Mesendoderm (in vitro differentiated cells): ENCODE measurements around the gene PHOSPHO2.
A peak's percentile ranks its signal among the peaks of the same experiment; 100 is the strongest.

Experiments
- DNase-seq: peaks from one replicate; pipeline ENCODE4 v3.0.0; 2013
- H2AK5ac ChIP-seq: 2 replicates; pipeline ENCODE4 v1.6.1; 2013; ENCODE audit warnings: low read length, inconsistent platforms
- H2BK120ac ChIP-seq: 2 replicates; pipeline ENCODE4 v1.6.1; 2013; ENCODE audit warnings: low read depth, mild to moderate bottlenecking, low read length, moderate library complexity, mixed read lengths
- H2BK15ac ChIP-seq: replicated peaks from 2 replicates; pipeline ENCODE4 v1.6.1; 2013; ENCODE audit warnings: low read depth, mild to moderate bottlenecking, moderate library complexity
- H2BK5ac ChIP-seq: 2 replicates; pipeline ENCODE4 v1.6.1; 2013; ENCODE audit warnings: low read length, inconsistent platforms
- H3K18ac ChIP-seq: 2 replicates; pipeline ENCODE4 v1.6.1; 2013; ENCODE audit warnings: mild to moderate bottlenecking, low read length, mixed read lengths
- H3K23ac ChIP-seq: one replicate; pipeline ENCODE4 v1.6.1; 2013; ENCODE audit warnings: low read length
- H3K27ac ChIP-seq: 2 replicates; pipeline ENCODE4 v1.5.1; 2013; ENCODE audit warnings: low read depth, mild to moderate bottlenecking, inconsistent platforms, low read length, moderate library complexity
- H3K27me3 ChIP-seq: 2 replicates; pipeline ENCODE4 v1.6.1; 2013; ENCODE audit warnings: low read length, control low read depth, mild to moderate bottlenecking, inconsistent platforms; ENCODE audit not compliant: insufficient read depth, poor library complexity
- H3K36me3 ChIP-seq: 2 replicates; pipeline ENCODE4 v1.6.1; 2013; ENCODE audit warnings: low read length, inconsistent platforms; ENCODE audit not compliant: control insufficient read depth, insufficient read depth
- H3K4ac ChIP-seq: one replicate; pipeline ENCODE4 v1.6.1; 2013; ENCODE audit warnings: low read depth, mild to moderate bottlenecking, low read length, moderate library complexity
- H3K4me1 ChIP-seq: 2 replicates; pipeline ENCODE4 v1.6.1; 2013; ENCODE audit warnings: low read depth, low read length, inconsistent platforms; ENCODE audit not compliant: control insufficient read depth
- H3K4me2 ChIP-seq: 2 replicates; pipeline ENCODE4 v1.6.1; 2013; ENCODE audit warnings: low read length
- H3K4me3 ChIP-seq: 2 replicates; pipeline ENCODE4 v1.5.1; 2013; ENCODE audit warnings: mild to moderate bottlenecking, low read length
- H3K56ac ChIP-seq: one replicate; pipeline ENCODE4 v1.6.1; 2013; ENCODE audit warnings: low read length
- H3K79me1 ChIP-seq: 2 replicates; pipeline ENCODE4 v1.6.1; 2013; ENCODE audit warnings: low read length, inconsistent platforms
- H3K79me2 ChIP-seq: 2 replicates; pipeline ENCODE4 v1.6.1; 2013; ENCODE audit warnings: mild to moderate bottlenecking, low read length; ENCODE audit not compliant: control insufficient read depth, insufficient read depth
- H3K9ac ChIP-seq: 2 replicates; pipeline ENCODE4 v1.6.1; 2013; ENCODE audit warnings: low read length, inconsistent platforms
- H4K5ac ChIP-seq: one replicate; pipeline ENCODE4 v1.6.1; 2013; ENCODE audit warnings: low read length
- H4K8ac ChIP-seq: one replicate; pipeline ENCODE4 v1.6.1; 2013; ENCODE audit warnings: low read depth, mild to moderate bottlenecking, control low read depth, low read length, moderate library complexity
- whole genome bisulfite sequencing: extraction: QIAGEN DNeasy Blood & Tissue Kit; methylation state at CpG from one replicate; pipeline ENCODE4 v1.1.7; 2013; ENCODE audit warnings: low lambda C conversion rate, missing lambda C conversion rate; ENCODE audit not compliant: insufficient coverage; ENCODE audit errors: extremely low coverage; 5-methylcytosine and 5-hydroxymethylcytosine counted together

Gene PHOSPHO2

DNA sequence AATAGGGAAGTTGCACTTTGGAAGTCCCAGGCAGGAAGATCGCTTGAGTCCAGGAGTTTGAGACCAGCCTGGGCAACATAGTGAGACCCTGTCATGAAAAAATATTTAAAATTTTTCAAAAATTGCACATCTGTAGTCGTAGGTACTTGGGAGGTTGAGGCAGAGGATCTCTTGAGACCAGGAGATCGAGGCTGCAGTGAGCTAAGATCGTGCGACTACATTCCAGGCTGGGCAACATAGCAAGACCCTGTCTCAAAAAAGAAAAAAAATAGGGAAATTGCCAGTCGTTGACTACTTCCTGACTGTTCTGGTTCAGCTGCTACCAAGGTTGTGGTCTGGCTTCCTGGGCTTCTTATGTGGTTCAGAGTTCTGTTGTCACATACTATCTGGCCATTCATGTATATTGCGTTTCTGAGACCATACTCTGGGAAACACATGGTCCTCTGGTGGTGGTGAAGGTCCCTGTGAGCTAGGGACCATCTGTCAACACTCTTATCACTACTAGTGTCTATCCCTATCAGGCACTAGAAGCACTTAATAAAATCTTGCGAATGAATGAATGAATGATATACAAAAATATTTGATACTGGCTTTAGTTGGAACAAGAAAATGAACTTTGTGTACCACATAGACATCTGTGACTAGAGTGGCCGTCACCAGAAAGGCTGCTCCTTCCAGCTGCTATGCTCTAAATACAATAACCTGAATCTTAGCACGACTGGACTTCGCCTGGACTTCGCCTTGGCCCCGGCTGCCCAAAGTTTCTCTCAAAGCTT, 38.5 kb downstream of the PHOSPHO2 start:
- no peak overlapping the region for H3K27ac ChIP-seq

DNA sequence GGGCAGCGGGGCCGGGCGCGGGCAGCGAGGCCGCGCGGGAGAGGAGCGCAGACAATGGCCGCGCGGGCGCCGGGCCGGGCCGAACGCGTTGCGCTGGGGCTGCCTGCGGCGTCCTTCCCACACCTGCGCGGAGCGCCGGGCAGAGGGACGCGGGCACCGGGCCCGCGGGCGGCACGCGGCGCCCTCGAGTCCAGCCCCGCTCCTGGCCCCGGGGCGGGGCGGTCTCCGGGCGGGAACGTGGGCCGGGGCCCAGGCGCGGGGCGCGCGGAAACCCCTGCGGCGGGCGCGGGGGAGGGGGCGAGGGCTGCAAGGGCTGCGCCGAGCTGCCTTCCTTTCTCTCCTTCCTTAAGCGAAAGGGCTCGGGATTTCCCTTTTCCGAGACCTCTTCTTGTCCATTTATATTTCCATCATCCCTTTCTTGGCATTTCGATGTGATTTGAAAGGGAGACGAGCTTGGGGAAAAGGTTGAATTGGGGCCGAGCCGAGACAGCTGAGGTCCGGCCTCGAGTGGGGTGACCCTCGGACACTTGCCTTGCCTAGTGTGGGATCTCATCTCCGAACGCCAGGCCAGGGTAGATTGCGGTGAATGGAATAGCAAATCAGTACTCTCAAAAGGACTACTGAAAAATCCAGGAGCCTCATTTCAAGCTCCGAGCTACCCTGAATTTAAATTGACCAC, 40.0 kb downstream of the PHOSPHO2 start:
- Histone ChIP-seq H4K5ac (no peak overlapping the region), H3K36me3 (peaks cover 1% of the 10 kb centered on the region), H4K8ac (no peak overlapping the region), H3K79me2 (peaks cover 12% of the 10 kb centered on the region), H3K4me1 (no peaks in the 10 kb centered on the region), H3K56ac (peak overlapping the region; percentile 87), H3K27me3 (no peaks in the 10 kb centered on the region), H3K18ac (peak overlapping the region; percentile 77), H2BK120ac (peak overlapping the region; percentile 0), H2BK15ac (no peak overlapping the region), H3K27ac (no peak overlapping the region), H2BK5ac (no peak overlapping the region), H3K4me2 (peak overlapping the region; percentile 82), H3K9ac (peak overlapping the region; percentile 87), H2AK5ac (no peak overlapping the region), H3K79me1 (peaks cover 9% of the 10 kb centered on the region), H3K23ac (no peak overlapping the region), H3K4ac (peak overlapping the region; percentile 96), H3K4me3 (peak overlapping the region; percentile 16)
- DNase-seq: peak; percentile 57
- WGBS: no CpG with 5 or more reads among the region's 69 CpGs

More for the DNA sequence above, 38.5 kb downstream of the PHOSPHO2 start:
- peaks cover 11% of the 10 kb centered on the region for H3K79me2 ChIP-seq
- no peak overlapping the region for H2BK5ac ChIP-seq
- H3K4me3 ChIP-seq: peak overlapping the region; percentile 32
- H3K4me2 ChIP-seq: peak overlapping the region; percentile 85
- no peak overlapping the region for H4K8ac ChIP-seq
- no peak overlapping the region for H4K5ac ChIP-seq
- no peaks in the 10 kb centered on the region for H3K36me3 ChIP-seq
- DNase-seq: no peak
- peak overlapping the region; percentile 87 for H3K56ac ChIP-seq
- no peak overlapping the region for H2BK15ac ChIP-seq
- no CpG with 5 or more reads among the region's 13 CpGs for WGBS
- H3K4me1 ChIP-seq: no peaks in the 10 kb centered on the region
- H3K4ac ChIP-seq: no peak overlapping the region
- H3K9ac ChIP-seq: peak overlapping the region; percentile 87
- H3K18ac ChIP-seq: no peak overlapping the region
- H2AK5ac ChIP-seq: no peak overlapping the region
- H3K79me1 ChIP-seq: peaks cover 7% of the 10 kb centered on the region
- H3K23ac ChIP-seq: no peak overlapping the region
- H3K27me3 ChIP-seq: no peaks in the 10 kb centered on the region
- no peak overlapping the region for H2BK120ac ChIP-seq

DNA sequence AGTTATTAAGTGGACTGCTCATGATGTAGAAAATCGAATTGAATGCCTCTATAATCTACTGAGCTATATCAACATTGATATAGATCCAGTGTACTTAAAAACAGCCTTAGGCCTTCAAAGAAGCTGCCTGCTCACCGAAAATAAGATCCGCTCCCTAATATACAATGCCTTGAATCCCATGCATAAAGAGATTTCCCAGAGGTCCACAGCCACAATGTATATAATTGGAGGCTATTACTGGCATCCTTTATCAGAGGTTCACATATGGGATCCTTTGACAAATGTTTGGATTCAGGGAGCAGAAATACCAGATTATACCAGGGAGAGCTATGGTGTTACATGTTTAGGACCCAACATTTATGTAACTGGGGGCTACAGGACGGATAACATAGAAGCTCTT, 41.4 kb downstream of the PHOSPHO2 start:
- no peak overlapping the region for H3K4me3 ChIP-seq
- H3K4me2 ChIP-seq: no peak overlapping the region
- no peak for DNase-seq
- H3K23ac ChIP-seq: no peak overlapping the region
- no peak overlapping the region for H3K4ac ChIP-seq
- no peak overlapping the region for H2AK5ac ChIP-seq
- peaks cover 12% of the 10 kb centered on the region for H3K79me2 ChIP-seq
- H3K27ac ChIP-seq: no peak overlapping the region
- no peak overlapping the region for H2BK15ac ChIP-seq
- no peak overlapping the region for H3K9ac ChIP-seq
- no peak overlapping the region for H2BK120ac ChIP-seq
- no peaks in the 10 kb centered on the region for H3K4me1 ChIP-seq
- no CpG with 5 or more reads among the region's 4 CpGs for WGBS
- H3K79me1 ChIP-seq: peaks cover 9% of the 10 kb centered on the region
- no peak overlapping the region for H3K18ac ChIP-seq
- H3K56ac ChIP-seq: no peak overlapping the region
- H3K36me3 ChIP-seq: peaks cover 1% of the 10 kb centered on the region
- no peaks in the 10 kb centered on the region for H3K27me3 ChIP-seq
- H4K5ac ChIP-seq: no peak overlapping the region
- no peak overlapping the region for H4K8ac ChIP-seq
- no peak overlapping the region for H2BK5ac ChIP-seq

DNA sequence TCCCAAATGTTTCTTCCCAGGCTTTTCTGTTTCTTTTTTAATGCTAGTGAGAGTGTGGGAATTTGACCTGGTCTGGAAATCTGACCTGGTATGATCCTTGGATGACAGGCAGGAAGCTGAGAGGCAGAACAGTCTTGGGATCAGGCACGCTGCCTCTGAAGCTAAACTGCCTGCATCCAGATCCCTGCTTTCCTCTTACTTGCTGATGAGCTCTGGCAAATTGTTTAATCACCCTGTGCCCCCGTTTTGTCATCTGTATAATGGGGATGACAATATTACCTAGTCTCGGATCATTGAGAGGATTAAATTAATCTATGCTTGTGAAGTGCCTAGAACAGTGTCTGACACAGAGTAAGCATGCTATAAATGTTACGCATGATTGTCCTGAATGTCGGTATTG, 42.6 kb downstream of the PHOSPHO2 start:
- Histone ChIP-seq H3K4ac (no peak overlapping the region), H2BK15ac (no peak overlapping the region), H3K18ac (no peak overlapping the region), H3K23ac (no peak overlapping the region), H4K8ac (no peak overlapping the region), H3K27me3 (no peaks in the 10 kb centered on the region), H3K4me3 (no peak overlapping the region), H2BK120ac (no peak overlapping the region), H2AK5ac (no peak overlapping the region), H3K56ac (peak overlapping the region; percentile 6), H3K36me3 (peaks cover 1% of the 10 kb centered on the region), H3K9ac (peak overlapping the region; percentile 21), H3K79me2 (peaks cover 12% of the 10 kb centered on the region), H3K27ac (no peak overlapping the region), H4K5ac (no peak overlapping the region), H2BK5ac (no peak overlapping the region), H3K4me1 (no peaks in the 10 kb centered on the region), H3K79me1 (peaks cover 9% of the 10 kb centered on the region), H3K4me2 (no peak overlapping the region)
- no CpG with 5 or more reads among the region's 5 CpGs for whole genome bisulfite sequencing
- DNase-seq: no peak

DNA sequence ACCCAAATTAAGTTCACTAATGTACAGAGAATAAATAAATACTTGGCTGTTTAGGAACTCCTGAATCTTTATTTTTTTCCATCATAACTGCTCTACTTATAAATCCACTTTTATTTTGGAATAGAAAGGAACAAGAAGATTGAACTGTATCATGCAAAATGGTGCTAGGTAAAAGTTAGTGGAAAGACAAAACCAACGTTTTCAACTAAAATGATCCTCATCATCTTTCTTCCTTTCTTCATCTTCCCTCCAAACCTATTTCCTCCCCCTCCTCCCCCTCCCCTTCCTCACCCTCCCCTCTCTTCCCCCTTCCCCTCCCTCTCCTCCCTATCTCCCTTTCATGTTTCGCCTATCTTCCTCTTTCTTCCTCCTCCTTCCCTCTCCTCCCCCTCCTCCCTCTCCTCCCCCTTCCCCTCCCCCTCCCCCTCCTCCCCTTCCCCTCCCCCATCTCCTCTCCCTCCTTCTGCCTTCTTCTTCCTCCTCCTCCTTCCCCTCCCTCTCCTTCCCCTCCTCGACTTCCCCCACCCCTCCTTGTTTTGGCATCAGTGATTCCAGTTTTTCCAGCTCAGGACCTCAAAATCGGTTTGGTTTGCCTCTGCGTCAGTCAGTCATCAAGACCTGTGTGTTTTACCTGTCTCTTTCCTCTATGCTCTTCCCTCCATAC, 44.4 kb downstream of the PHOSPHO2 start:
- Histone ChIP-seq H4K5ac (no peak overlapping the region), H2BK15ac (no peak overlapping the region), H3K79me1 (peaks cover 11% of the 10 kb centered on the region), H3K27me3 (no peaks in the 10 kb centered on the region), H3K9ac (no peak overlapping the region), H2BK5ac (no peak overlapping the region), H3K23ac (no peak overlapping the region), H3K4ac (no peak overlapping the region), H3K27ac (no peak overlapping the region), H2AK5ac (no peak overlapping the region), H4K8ac (no peak overlapping the region), H3K4me2 (no peak overlapping the region), H3K56ac (no peak overlapping the region), H3K36me3 (peaks cover 1% of the 10 kb centered on the region), H3K4me1 (no peaks in the 10 kb centered on the region), H2BK120ac (no peak overlapping the region), H3K18ac (no peak overlapping the region), H3K79me2 (peaks cover 12% of the 10 kb centered on the region), H3K4me3 (no peak overlapping the region)
- DNase-seq: no peak
- WGBS: no CpG with 5 or more reads among the region's 5 CpGs
